Body of pancreas (tissue), 4 donors: ENCODE measurements around the gene FMNL2.

Source experiments
- CTCF ChIP-seq, 7 experiments: fragments of 450-650 bp in 4 of 7; fragments of 200-600 bp in 3 of 7; sonication (generic) in 3 of 7; IDR thresholded peaks; one replicate each; pipeline ENCODE4 v1.5.1; 2016 to 2019; ENCODE audit warnings: antibody characterized with exemption in 7 of 7
- POLR2A ChIP-seq, 3 donors: fragments of 450-650 bp; IDR thresholded peaks; one replicate each; pipeline ENCODE4 v1.6.1; 2016; ENCODE audit warnings: antibody characterized with exemption in 3 of 3, mild to moderate bottlenecking in 2 of 3

GRCh38 chr2:152320814-152321213 is 14.2 kb upstream of the FMNL2 start:
- no peak for TF ChIP-seq CTCF (IDR thresholded peaks at IDR 0.05)
- no peak for TF ChIP-seq POLR2A (IDR thresholded peaks at IDR 0.05)
